Inflammatory macrophage treated with lipopolysaccharide for 1 hour (primary cell): Measurements from ENCODE around the gene OSR1.
A peak's percentile ranks its signal among the peaks of the same experiment; 100 is the strongest.

Source experiments
- DNase-seq, 2 donors: peaks; one replicate each; pipeline ENCODE4 v3.0.0-alpha.2; 2020 to 2022

The OSR1 gene

DNA sequence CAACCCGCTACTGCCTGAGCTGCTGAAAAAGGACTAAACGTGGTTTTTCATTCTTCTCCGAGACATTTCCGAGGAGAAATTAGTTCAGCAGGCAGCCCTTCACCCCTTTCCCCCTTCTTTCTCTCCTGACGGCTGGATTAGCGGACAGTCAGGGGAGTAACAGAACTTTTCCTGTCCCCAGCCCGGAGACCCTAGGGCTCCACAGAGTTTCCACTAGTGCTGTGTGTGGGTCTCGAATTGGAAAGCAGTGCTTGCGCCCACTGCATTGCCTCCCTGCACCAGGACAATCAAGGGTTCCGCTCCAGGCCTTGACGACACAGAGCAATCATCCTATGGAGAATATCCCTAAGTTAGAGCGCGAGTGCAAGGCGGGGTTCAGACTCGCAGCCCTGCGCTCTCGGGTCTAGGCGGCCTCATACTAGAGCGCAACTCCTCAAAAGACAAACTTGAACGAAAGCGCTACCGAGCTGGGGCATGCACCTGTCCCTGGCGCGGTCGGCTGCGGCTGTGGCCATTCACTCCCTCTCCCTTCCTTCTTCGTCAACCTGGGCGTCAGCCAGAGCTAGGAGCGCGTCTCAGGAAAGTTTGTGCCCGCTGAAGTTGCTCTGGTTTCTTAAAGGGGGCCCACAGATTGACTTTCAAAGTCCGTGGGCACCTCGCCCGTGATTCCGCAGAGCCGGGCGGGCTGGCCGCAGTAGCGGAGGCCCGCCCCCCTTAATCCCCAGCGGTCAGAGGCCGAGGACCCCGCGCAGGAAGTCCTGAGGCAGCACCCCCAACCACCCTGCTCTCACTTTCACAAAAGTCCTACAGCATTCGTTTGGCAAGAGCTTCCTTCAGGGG lies 801 bp downstream of the OSR1 start:
- no peak for DNase-seq

GRCh38 chr2:19356545-19357401 lies 1.6 kb downstream of the OSR1 start:
- DNase-seq: no peak

- no peak for DNase-seq
These were observed 2.4 kb downstream of the OSR1 start for GRCh38 chr2:19355931-19356544.

GRCh38 chr2:19355416-19355821 lies 3.0 kb downstream of the OSR1 start:
- DNase-seq: no peak

GRCh38 chr2:19355014-19355405 lies 3.4 kb downstream of the OSR1 start:
- DNase-seq: no peak

DNA sequence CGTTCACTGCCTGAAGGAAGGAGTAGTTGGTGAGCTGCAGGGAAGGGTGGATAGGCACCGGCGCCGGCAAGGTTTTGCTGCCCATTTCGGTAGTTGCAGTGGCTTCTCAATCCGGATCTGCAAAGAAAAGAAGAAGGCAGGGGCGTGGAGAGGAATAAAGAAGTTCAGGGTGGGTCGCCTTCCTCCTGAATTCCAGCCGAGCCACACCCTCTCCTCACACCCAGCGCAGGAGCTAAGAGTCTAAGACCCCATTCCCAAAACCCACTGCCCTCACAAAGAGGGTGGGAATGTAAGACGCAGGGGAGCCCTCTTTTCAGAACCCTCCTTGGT lies 4.7 kb downstream of the OSR1 start:
- no peak for DNase-seq

DNA sequence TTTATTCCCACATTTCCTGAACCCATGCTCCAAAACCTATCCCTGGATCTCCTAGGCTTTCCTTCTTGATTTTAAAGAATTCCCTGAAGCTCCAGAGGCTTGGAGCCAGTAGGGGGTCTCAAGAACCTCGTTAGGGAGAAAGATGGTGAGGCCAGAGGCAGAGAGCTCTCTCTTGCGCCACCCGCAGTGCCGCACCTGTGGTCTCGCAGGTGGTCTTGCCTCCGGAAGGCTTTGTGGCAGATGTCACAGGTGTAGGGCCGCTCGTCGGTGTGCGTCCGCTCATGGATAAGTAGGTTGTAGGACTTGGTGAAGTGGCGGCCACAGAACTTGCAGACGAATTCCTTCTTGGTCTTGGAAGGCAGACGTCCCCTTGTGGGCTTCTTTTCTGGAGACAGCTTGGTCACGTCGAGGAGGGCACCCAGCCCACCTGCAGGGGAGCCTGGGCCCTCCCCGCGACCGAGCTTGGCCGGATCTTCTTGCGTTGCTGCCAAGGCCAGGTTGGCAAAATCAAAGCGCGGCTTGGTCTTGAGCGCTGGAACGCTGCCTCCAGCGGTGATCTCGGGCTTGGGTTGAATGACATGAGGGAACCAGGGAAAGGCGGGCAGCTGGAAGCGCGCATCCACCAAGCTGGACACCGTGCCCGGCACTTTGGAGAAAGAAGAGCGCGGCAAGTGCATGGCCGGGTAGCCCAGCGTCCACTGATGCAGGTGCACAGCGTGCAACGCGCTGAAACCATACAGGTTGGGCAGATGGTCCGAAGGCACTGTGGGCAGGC lies 5.3 kb downstream of the OSR1 start:
- DNase-seq: no peak

- DNase-seq: peak in 1 of 2 donors; percentile 40
These were observed 6.3 kb downstream of the OSR1 start for GRCh38 chr2:19351899-19352697.

- DNase-seq: no peak
These were observed 6.9 kb downstream of the OSR1 start for GRCh38 chr2:19351499-19351898.

GRCh38 chr2:19350678-19351401 lies 7.6 kb downstream of the OSR1 start:
- no peak for DNase-seq

DNA sequence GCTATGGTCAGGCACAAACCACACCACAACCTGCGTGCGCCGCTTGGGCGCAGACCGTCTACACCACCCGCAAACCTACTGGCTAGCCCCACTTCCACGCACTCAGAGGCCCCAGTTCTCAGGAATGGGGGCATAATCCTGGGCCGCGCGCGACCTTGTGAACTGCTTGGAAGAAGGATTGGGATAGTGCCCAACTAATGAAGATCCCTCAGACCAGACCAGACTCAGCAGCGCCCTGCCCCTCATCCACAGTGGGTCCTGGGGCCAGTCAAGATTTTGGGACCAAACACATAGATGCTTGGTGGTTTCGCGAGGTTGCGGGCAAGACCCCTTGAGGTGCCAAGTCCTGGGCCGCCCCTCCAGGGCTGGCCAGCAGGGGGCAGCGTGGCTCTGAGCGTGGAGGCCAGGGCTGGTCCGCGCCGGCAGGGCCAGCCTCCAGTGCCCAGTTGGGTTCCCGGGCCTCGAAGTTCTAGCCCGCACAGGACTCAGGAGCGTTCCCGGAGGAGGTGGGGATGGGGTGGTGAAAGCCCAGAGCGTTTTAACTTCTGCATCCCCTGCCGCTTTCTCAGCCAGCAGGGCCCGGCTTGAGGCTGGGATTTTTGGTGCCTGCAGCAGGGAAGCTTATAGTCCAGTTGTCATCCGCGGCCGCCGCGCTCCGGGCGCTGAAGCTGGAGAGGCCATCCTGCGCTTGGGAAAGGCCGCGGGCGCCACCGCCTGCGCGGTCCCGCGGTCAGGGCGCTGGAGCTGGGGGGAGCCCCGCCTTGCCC lies 8.3 kb downstream of the OSR1 start:
- DNase-seq: peak; percentile 32 to 83

- no peak for DNase-seq
These were observed 9.7 kb downstream of the OSR1 start for GRCh38 chr2:19348692-19349091.

- DNase-seq: peak; percentile 94 to 99
These were observed 10.5 kb downstream of the OSR1 start for GRCh38 chr2:19347619-19348562.

DNA sequence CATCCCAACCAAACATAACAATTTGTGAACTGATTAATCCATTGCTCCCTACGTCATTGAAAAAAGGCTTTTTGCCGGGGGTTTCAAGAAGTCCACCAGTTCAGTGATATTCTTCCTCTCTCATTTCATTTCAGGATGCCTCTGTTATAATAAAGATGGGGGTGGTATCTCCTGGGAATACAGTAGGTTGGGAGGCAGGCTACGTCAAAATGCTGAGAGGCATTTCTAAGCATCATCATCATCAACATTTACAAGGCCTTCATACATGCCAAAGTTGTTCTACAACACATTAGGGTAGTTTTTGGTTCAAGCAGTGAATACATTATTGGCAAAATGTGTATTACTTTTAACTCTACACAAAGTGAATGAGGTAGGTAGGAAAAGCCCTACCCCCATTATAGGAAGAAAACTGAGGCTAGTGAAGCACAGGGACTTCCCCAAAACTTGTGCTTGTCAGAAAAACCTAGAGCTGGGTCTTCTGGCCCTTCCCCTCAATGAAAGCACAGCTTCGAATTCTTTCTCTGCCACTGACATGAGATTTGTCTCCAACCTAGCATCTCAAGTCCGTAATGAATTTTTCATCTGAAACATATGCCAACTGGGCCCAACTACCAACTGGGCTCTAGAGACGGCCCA lies 11.3 kb downstream of the OSR1 start:
- peak; percentile 16 to 27 for DNase-seq

GRCh38 chr2:19337742-19338141 lies 20.7 kb downstream of the OSR1 start:
- DNase-seq: no peak

DNA sequence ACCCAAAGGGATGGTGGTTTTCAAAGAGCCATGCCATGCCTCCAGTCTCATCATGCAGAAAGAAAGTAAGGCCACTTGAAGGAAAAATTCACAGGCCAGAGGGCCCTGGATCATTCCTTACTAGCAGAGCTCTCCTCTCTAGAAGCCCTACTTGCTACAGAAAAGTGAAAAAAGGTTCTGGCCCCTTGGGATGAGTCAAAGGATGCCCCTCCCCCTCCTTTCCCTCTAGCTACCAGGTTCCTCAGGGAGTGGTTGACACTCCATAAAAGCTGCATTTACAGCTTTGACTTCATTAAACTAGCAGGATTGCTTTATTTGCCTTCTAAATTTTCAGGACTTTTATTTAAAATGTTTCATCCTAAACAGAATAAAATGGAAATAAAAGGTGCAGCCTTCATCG lies 21.2 kb downstream of the OSR1 start:
- no peak for DNase-seq

DNA sequence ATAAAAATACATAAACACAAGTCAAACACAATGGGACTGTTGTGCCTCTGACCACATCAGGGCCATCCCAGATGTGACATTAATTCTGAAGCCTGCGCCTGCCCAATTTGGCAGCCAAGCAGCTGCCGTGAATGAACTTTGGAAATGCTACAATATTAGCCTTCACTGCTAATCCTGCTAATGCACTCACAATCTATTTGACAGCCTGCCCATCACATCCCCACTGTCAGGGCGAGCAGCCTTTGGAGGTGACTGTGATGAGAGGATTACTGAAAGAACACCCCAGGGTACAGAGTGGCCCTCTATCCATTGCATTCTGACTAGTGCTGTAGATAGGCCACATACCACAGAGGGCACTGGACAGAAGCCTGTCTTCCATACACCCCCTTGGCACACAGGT lies 21.6 kb downstream of the OSR1 start:
- no peak for DNase-seq

- DNase-seq: no peak
These were observed 25.9 kb downstream of the OSR1 start for GRCh38 chr2:19332503-19332902.

DNA sequence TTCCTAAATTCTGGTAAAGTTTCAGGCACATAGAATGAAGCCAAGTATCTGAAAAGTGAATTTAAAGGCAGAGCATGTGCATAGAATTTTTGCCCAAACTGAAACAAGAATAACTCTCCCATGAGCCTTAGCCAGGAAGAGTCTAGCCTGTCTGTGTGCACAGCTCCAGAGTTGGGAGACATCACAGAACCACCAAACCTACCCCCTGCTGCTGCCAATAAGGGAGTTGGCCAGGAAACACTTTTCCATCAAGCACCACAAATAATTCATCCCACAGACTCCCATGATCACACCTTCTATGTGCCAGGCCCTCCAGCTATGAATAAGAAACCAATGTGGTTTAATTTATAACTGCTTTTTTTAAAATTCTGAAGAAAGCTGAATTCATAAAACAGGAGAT lies 27.0 kb downstream of the OSR1 start:
- no peak for DNase-seq
